ENCODE results near the gene C16orf78. TPM values are rescaled to one million over a fixed set of nuclear protein-coding genes. Genes with fewer than 3 reads are reported as not detected.
"Not testable (repeated sequence)": the region's sequence is repeated elsewhere in the genome, so short reads cannot be mapped to it uniquely, and the experiment has no call there.

The C16orf78 gene
- total RNA-seq, 4 donors from 2014 or later, result not detected

GRCh38 chr16:49354101-49354500 lies 19.5 kb upstream of the C16orf78 start:
- Histone ChIP-seq H3K27me3 (peaks cover 3% of the 10 kb centered on the region), H3K36me3 (no peaks in the 10 kb centered on the region), H3K4me1 (no peaks in the 10 kb centered on the region), H3K4me3 (replicated peaks in 1 of 3) (no peak overlapping the region), H3K9me3 (no peaks in the 10 kb centered on the region), H3K27ac (no peak overlapping the region)
- no peak for DNase-seq
- WGBS, 2 donors, result 81 to 82% methylated on average over 6 of the region's 6 CpGs
- TF ChIP-seq, protein P1, sequence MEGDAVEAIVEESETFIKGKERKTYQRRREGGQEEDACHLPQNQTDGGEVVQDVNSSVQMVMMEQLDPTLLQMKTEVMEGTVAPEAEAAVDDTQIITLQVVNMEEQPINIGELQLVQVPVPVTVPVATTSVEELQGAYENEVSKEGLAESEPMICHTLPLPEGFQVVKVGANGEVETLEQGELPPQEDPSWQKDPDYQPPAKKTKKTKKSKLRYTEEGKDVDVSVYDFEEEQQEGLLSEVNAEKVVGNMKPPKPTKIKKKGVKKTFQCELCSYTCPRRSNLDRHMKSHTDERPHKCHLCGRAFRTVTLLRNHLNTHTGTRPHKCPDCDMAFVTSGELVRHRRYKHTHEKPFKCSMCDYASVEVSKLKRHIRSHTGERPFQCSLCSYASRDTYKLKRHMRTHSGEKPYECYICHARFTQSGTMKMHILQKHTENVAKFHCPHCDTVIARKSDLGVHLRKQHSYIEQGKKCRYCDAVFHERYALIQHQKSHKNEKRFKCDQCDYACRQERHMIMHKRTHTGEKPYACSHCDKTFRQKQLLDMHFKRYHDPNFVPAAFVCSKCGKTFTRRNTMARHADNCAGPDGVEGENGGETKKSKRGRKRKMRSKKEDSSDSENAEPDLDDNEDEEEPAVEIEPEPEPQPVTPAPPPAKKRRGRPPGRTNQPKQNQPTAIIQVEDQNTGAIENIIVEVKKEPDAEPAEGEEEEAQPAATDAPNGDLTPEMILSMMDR (IDR thresholded peaks at IDR 0.05), result no peak
- no peak for TF ChIP-seq POLR2A (IDR thresholded peaks at IDR 0.05)
- intact Hi-C loops (cut with DNase I), result no loop called here

- no peak for TF ChIP-seq POLR2A (IDR thresholded peaks at IDR 0.05)
- TF ChIP-seq, protein P1 (IDR thresholded peaks at IDR 0.05), result no peak
- Histone ChIP-seq H3K36me3 (no peaks in the 10 kb centered on the region), H3K9me3 (no peaks in the 10 kb centered on the region), H3K27me3 (no peaks in the 10 kb centered on the region), H3K4me1 (no peaks in the 10 kb centered on the region), H3K4me3 (replicated peaks in 1 of 3) (no peak overlapping the region), H3K27ac (no peak overlapping the region)
- intact Hi-C loops (cut with DNase I), result no loop called here
- WGBS, 2 donors, result 67 to 70% methylated on average over 5 to 6 of the region's 6 CpGs
- no peak for DNase-seq
Observed at GRCh38 chr16:49354991-49355390, 18.6 kb upstream of the C16orf78 start.

GRCh38 chr16:49355933-49356665 lies 17.5 kb upstream of the C16orf78 start:
- H3K27me3 ChIP-seq, result no peaks in the 10 kb centered on the region
- DNase-seq, result peak; percentile 10 to 17
- H3K4me3 ChIP-seq (replicated peaks in 1 of 3), result no peak overlapping the region
- H3K27ac ChIP-seq, result no peak overlapping the region
- TF ChIP-seq POLR2A (IDR thresholded peaks at IDR 0.05), result no peak
- no peaks in the 10 kb centered on the region for H3K9me3 ChIP-seq
- intact Hi-C loops (cut with DNase I), result no loop called here
- no peaks in the 10 kb centered on the region for H3K4me1 ChIP-seq
- WGBS, 2 donors, result 61 to 80% methylated on average over 3 to 6 of the region's 6 CpGs
- no peaks in the 10 kb centered on the region for H3K36me3 ChIP-seq

DNA sequence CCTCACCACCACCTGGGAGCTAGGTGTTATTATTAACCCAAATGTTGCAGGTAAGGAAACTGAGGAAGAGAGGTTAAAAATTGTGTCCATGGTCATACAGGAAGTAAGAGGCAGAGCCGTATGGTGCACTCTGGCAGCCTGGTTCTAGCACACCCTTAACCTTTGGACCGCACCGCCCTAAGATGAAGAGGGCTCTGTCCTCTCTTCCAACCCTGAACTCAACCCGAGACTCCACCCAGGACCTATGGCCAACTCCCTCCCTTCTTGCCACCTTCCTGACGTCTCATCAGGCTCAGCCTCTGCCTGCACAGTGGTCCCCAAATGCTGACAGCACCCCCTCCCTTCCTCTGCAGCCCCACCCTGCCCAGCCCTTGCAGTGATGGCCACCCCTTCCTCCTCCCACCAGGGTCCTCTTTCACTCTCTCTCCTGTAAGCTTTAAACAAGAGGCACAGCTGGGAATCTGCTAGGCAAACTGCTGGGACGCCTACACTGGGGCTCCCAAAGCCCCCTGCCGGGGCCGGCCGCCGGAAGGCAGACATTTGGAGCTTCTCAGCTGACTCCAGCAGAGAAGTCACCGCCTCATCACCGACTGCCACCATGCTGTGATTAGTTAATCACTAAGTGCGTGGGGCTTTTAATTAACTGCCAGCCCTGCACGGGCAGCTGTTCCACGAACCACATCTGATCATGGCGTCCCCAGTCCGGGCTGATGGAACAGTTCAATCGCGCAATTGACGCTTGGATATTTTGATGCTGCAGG lies 16.7 kb upstream of the C16orf78 start:
- Histone ChIP-seq H3K9me3 (no peaks in the 10 kb centered on the region), H3K27me3 (no peaks in the 10 kb centered on the region), H3K36me3 (no peaks in the 10 kb centered on the region), H3K27ac (no peak overlapping the region), H3K4me3 (replicated peaks in 1 of 3) (no peak overlapping the region), H3K4me1 (no peaks in the 10 kb centered on the region)
- no peak for TF ChIP-seq POLR2A (IDR thresholded peaks at IDR 0.05)
- TF ChIP-seq, protein P1 (IDR thresholded peaks at IDR 0.05), result no peak
- no peak for DNase-seq
- WGBS, 2 donors, result 57 to 59% methylated on average over 18 to 19 of the region's 20 CpGs
- intact Hi-C loops (cut with DNase I), result no loop called here

- H3K36me3 ChIP-seq, result no peaks in the 10 kb centered on the region
- no peaks in the 10 kb centered on the region for H3K27me3 ChIP-seq
- intact Hi-C loops (cut with DNase I), result no loop called here
- H3K4me1 ChIP-seq, result no peaks in the 10 kb centered on the region
- H3K27ac ChIP-seq, result no peak overlapping the region
- no peak for DNase-seq
- H3K9me3 ChIP-seq, result no peaks in the 10 kb centered on the region
- WGBS, 2 donors, result 52 to 62% methylated on average over 4 of the region's 4 CpGs
- TF ChIP-seq, protein P1 (IDR thresholded peaks at IDR 0.05), result no peak
- TF ChIP-seq POLR2A (IDR thresholded peaks at IDR 0.05), result no peak
- no peak overlapping the region for H3K4me3 ChIP-seq (replicated peaks in 1 of 3)
Observed at GRCh38 chr16:49359591-49359990, 14.0 kb upstream of the C16orf78 start.

- WGBS, 2 donors, result 85 to 86% methylated on average over 6 of the region's 6 CpGs
- H3K4me3 ChIP-seq (replicated peaks in 1 of 3); intact Hi-C loops (cut with DNase I): not testable (repeated sequence)
Observed at GRCh38 chr16:49361731-49362130, 11.9 kb upstream of the C16orf78 start.

More at GRCh38 chr16:49361731-49362130, 11.9 kb upstream of the C16orf78 start:
- not testable (repeated sequence) for DNase-seq, H3K36me3 ChIP-seq, H3K27me3 ChIP-seq, H3K9me3 ChIP-seq, H3K27ac ChIP-seq, H3K4me1 ChIP-seq
